RWPE2 (cell line): ENCODE results near the gene BLOC1S3.

ENCODE experiments used
- ATAC-seq: fragments of 200-7000 bp; cut with Tn5 transposase; 3 replicates; pipeline ENCODE4 v1.9.1; 2021; ENCODE audit warnings: low read depth
- DNase-seq: peaks from one replicate; pipeline ENCODE4 v3.0.0-alpha.2; 2020; ENCODE audit warnings: low spot score
- H3K27ac ChIP-seq: fragments of 450-650 bp; 2 replicates; pipeline ENCODE4 v1.5.1; 2017; ENCODE audit warnings: mild to moderate bottlenecking; ENCODE audit not compliant: poor library complexity, severe bottlenecking
- H3K27me3 ChIP-seq: fragments of 250-450 bp; sonication (Bioruptor Pico); 2 replicates; pipeline ENCODE4 v1.5.1; 2021; ENCODE audit warnings: mild to moderate bottlenecking, moderate library complexity; ENCODE audit not compliant: insufficient read depth, poor library complexity, severe bottlenecking
- H3K36me3 ChIP-seq: fragments of 250-450 bp; sonication (Bioruptor Pico); 2 replicates; pipeline ENCODE4 v1.5.1; 2020; ENCODE audit warnings: low read depth, mild to moderate bottlenecking, moderate library complexity
- H3K4me1 ChIP-seq: fragments of 250-450 bp; sonication (Bioruptor Pico); 2 replicates; pipeline ENCODE4 v1.5.1; 2021; ENCODE audit warnings: mild to moderate bottlenecking, moderate library complexity; ENCODE audit not compliant: insufficient read depth, poor library complexity, severe bottlenecking
- H3K4me3 ChIP-seq: fragments of 250-450 bp; sonication (Bioruptor Pico); 2 replicates; pipeline ENCODE4 v1.5.1; 2021; ENCODE audit warnings: mild to moderate bottlenecking, moderate library complexity; ENCODE audit not compliant: severe bottlenecking
- H3K9me3 ChIP-seq: fragments of 250-450 bp; sonication (Bioruptor Pico); 2 replicates; pipeline ENCODE4 v1.5.1; 2021; ENCODE audit warnings: mild to moderate bottlenecking, moderate library complexity; ENCODE audit not compliant: severe bottlenecking
- TF ChIP-seq, protein P1 (sequence below): fragments of 450-650 bp; IDR thresholded peaks from one replicate; pipeline ENCODE4 v1.5.1; 2017; ENCODE audit warnings: mild to moderate bottlenecking, moderate library complexity; ENCODE audit not compliant: poor library complexity, severe bottlenecking

The BLOC1S3 gene

DNA sequence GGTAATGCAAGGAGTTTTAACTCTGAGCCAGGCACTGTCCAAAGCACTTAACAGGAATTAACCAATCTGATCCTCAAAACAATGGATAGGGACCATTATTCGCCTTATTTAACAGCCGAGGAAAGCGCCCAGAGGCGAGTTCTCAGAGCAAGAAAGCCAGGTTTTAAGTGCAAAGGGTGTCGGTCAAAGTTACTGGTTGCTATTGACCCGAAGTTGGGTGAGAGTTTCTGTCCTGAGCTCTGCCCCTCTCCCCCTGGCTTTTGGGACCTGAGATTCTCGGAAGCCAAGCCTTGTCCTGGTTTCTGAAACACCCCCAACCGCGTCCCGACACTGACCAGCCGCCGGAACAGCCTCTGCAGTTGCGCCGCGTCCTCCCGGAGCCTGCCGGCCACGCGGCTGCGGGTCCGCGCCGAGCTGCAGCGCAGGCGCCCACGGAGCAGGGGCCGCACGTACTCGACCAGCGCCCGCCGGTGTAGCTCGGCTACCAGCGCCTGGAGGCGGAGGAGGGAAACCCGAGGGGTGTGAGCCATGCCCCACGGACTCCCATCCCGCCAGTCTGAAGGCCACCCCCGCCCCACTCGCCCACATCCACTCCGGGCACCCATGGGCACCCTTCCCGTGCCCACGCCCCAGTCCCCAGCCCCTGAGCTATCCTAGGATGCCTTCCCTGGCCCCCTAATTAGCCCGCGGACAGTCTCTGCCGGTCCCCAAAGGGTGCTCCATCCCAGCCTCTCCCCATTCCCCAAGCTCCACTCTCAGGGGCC, 38.8 kb downstream of the BLOC1S3 start:
- no peak overlapping the region for H3K27ac ChIP-seq
- no peaks in the 10 kb centered on the region for H3K9me3 ChIP-seq
- ATAC-seq (no peak), DNase-seq (no peak)
- no peak overlapping the region for H3K4me3 ChIP-seq
- TF ChIP-seq, protein P1, sequence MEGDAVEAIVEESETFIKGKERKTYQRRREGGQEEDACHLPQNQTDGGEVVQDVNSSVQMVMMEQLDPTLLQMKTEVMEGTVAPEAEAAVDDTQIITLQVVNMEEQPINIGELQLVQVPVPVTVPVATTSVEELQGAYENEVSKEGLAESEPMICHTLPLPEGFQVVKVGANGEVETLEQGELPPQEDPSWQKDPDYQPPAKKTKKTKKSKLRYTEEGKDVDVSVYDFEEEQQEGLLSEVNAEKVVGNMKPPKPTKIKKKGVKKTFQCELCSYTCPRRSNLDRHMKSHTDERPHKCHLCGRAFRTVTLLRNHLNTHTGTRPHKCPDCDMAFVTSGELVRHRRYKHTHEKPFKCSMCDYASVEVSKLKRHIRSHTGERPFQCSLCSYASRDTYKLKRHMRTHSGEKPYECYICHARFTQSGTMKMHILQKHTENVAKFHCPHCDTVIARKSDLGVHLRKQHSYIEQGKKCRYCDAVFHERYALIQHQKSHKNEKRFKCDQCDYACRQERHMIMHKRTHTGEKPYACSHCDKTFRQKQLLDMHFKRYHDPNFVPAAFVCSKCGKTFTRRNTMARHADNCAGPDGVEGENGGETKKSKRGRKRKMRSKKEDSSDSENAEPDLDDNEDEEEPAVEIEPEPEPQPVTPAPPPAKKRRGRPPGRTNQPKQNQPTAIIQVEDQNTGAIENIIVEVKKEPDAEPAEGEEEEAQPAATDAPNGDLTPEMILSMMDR = no peak
- H3K4me1 ChIP-seq = peaks cover 5% of the 10 kb centered on the region
- peaks cover 5% of the 10 kb centered on the region for H3K27me3 ChIP-seq
- no peaks in the 10 kb centered on the region for H3K36me3 ChIP-seq

DNA sequence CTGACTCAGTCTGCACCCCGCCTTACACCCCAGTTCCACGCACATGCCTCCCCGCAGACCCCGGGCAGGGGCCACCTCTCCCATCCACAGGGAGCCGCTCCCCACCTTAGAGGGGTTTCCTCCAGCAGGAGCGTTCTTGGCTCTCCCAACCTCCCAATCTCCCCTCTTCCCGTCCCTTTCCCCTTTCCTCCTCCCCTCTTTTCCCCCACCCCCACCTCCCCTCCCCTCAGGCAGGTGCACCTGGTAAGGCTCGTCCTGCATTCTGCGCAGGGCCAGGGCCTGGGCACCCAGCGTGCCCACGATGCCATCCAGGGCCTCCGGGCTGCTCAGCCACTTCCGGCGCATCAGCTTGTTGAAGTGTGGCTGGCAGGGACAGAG, 39.4 kb downstream of the BLOC1S3 start:
- H3K27ac ChIP-seq = no peak overlapping the region
- TF ChIP-seq, protein P1 = no peak
- no peaks in the 10 kb centered on the region for H3K36me3 ChIP-seq
- no peaks in the 10 kb centered on the region for H3K9me3 ChIP-seq
- H3K4me3 ChIP-seq = no peak overlapping the region
- no peak for ATAC-seq
- peaks cover 5% of the 10 kb centered on the region for H3K27me3 ChIP-seq
- DNase-seq = no peak
- H3K4me1 ChIP-seq = peaks cover 5% of the 10 kb centered on the region

DNA sequence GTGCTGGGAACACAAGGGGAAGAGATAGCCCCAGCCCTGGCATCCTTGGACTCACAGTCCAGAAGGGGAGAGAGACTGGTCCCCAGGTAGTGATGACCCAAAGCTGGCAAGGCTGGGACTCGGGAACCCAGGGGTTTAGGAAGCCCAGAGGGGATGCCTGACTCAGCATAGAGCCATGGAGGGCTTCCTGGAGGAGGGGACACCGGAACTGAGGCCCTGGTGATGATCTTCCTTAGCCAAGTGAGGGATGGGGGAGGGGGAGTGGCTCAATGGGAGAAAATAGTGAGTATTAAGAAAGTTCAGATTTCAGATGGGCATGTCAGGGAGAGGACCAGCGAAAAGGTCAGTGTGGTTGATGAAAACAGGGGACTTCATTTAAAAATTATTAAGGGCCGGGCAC, 39.8 kb downstream of the BLOC1S3 start:
- ATAC-seq (no peak), DNase-seq (no peak)
- H3K36me3 ChIP-seq = no peaks in the 10 kb centered on the region
- peaks cover 5% of the 10 kb centered on the region for H3K4me1 ChIP-seq
- no peak overlapping the region for H3K4me3 ChIP-seq
- no peak overlapping the region for H3K27ac ChIP-seq
- H3K9me3 ChIP-seq = no peaks in the 10 kb centered on the region
- TF ChIP-seq, protein P1 = no peak
- peaks cover 5% of the 10 kb centered on the region for H3K27me3 ChIP-seq

DNA sequence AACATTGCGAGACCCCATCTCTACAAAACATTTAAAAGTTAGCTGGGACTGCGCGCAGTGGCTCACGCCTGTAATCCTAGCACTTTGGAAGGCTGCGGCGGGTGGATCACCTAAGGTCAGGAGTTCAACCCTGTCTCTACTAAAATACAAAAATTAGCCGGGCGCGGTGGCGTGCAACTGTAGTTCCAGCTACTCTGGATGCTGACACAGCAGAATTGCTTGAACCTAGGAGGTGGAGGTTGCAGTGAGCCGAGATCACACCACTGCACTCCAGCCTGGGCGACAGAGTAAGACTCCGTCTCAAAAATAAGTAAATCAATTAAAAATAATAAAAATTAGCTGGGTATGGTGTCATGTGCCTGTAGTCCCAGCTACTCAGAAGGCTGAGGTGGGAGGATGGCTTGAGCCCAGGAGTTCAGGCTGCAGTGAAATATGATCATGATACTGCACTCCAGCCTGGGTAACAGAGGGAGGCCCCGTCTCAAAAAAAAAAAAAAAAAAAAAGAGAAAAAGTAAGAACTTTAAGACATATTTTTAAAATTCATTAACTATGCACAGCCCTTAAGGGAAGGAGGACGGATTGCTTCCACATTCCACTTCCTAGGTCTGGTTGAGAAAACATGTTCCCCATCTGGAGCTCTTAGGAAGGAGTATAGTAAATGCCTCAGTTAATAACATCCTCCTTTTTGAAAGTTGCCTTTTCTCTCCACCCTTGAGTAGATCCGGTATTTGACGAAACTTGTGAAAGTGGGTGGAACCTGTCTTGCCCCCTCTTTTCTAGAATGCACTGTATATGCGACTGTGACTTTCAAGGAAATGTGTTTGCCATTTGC, 40.5 kb downstream of the BLOC1S3 start:
- H3K27me3 ChIP-seq = peaks cover 5% of the 10 kb centered on the region

More for the DNA sequence above, 40.5 kb downstream of the BLOC1S3 start:
- DNase-seq (no peak), ATAC-seq (no peak)
- Histone ChIP-seq H3K4me3 (no peak overlapping the region), H3K9me3 (no peaks in the 10 kb centered on the region), H3K4me1 (peaks cover 5% of the 10 kb centered on the region), H3K27ac (no peak overlapping the region), H3K36me3 (no peaks in the 10 kb centered on the region)
- TF ChIP-seq, protein P1 = no peak
